ENCODE results near the gene THRB.

Gene THRB

GRCh38 chr3:24338409-24339130, 156.1 kb downstream of the THRB start:
- DNase-seq, result no peak
- no peaks in the 10 kb centered on the region for H3K9me3 ChIP-seq (ENCODE audit: control insufficient read depth, low read length)
- H3K4me3 ChIP-seq (ENCODE audit: insufficient read depth, low read depth, low read length, poor library complexity, severe bottlenecking), result no peak overlapping the region
- no peaks in the 10 kb centered on the region for H3K27me3 ChIP-seq (replicated peaks; ENCODE audit: control insufficient read depth, insufficient read depth, low read length, poor library complexity, severe bottlenecking)
- H3K36me3 ChIP-seq (ENCODE audit: control insufficient read depth, insufficient read depth, low read length), result no peaks in the 10 kb centered on the region
- H3K4me1 ChIP-seq (ENCODE audit: control insufficient read depth, insufficient read depth, low read length, poor library complexity, severe bottlenecking), result no peaks in the 10 kb centered on the region
- H3K27ac ChIP-seq (ENCODE audit: insufficient read depth, low read length, poor library complexity, severe bottlenecking), result no peak overlapping the region

GRCh38 chr3:24336101-24336500, 158.5 kb downstream of the THRB start:
- Histone ChIP-seq H3K36me3 (ENCODE audit: control insufficient read depth, insufficient read depth, low read length) (no peaks in the 10 kb centered on the region), H3K4me1 (ENCODE audit: control insufficient read depth, insufficient read depth, low read length, poor library complexity, severe bottlenecking) (no peaks in the 10 kb centered on the region), H3K9me3 (ENCODE audit: control insufficient read depth, low read length) (no peaks in the 10 kb centered on the region), H3K4me3 (ENCODE audit: insufficient read depth, low read depth, low read length, poor library complexity, severe bottlenecking) (no peak overlapping the region), H3K27ac (ENCODE audit: insufficient read depth, low read length, poor library complexity, severe bottlenecking) (no peak overlapping the region), H3K27me3 (replicated peaks; ENCODE audit: control insufficient read depth, insufficient read depth, low read length, poor library complexity, severe bottlenecking) (no peaks in the 10 kb centered on the region)
- no peak for DNase-seq

GRCh38 chr3:24332092-24332491, 162.6 kb downstream of the THRB start:
- no peaks in the 10 kb centered on the region for H3K27me3 ChIP-seq (replicated peaks; ENCODE audit: control insufficient read depth, insufficient read depth, low read length, poor library complexity, severe bottlenecking)

GRCh38 chr3:24323272-24323671, 171.4 kb downstream of the THRB start:
- Histone ChIP-seq H3K27me3 (replicated peaks; ENCODE audit: control insufficient read depth, insufficient read depth, low read length, poor library complexity, severe bottlenecking) (no peaks in the 10 kb centered on the region), H3K36me3 (ENCODE audit: control insufficient read depth, insufficient read depth, low read length) (no peaks in the 10 kb centered on the region), H3K27ac (ENCODE audit: insufficient read depth, low read length, poor library complexity, severe bottlenecking) (no peak overlapping the region), H3K4me1 (ENCODE audit: control insufficient read depth, insufficient read depth, low read length, poor library complexity, severe bottlenecking) (no peaks in the 10 kb centered on the region), H3K4me3 (ENCODE audit: insufficient read depth, low read depth, low read length, poor library complexity, severe bottlenecking) (no peak overlapping the region), H3K9me3 (ENCODE audit: control insufficient read depth, low read length) (no peaks in the 10 kb centered on the region)
- DNase-seq, result no peak

More at GRCh38 chr3:24332092-24332491, 162.6 kb downstream of the THRB start:
- DNase-seq, result no peak
- H3K27ac ChIP-seq (ENCODE audit: insufficient read depth, low read length, poor library complexity, severe bottlenecking), result no peak overlapping the region
- H3K36me3 ChIP-seq (ENCODE audit: control insufficient read depth, insufficient read depth, low read length), result no peaks in the 10 kb centered on the region
- no peaks in the 10 kb centered on the region for H3K4me1 ChIP-seq (ENCODE audit: control insufficient read depth, insufficient read depth, low read length, poor library complexity, severe bottlenecking)
- H3K9me3 ChIP-seq (ENCODE audit: control insufficient read depth, low read length), result no peaks in the 10 kb centered on the region
- no peak overlapping the region for H3K4me3 ChIP-seq (ENCODE audit: insufficient read depth, low read depth, low read length, poor library complexity, severe bottlenecking)

- DNase-seq, result no peak
- Histone ChIP-seq H3K27ac (ENCODE audit: insufficient read depth, low read length, poor library complexity, severe bottlenecking) (no peak overlapping the region), H3K4me3 (ENCODE audit: insufficient read depth, low read depth, low read length, poor library complexity, severe bottlenecking) (no peak overlapping the region), H3K9me3 (ENCODE audit: control insufficient read depth, low read length) (no peaks in the 10 kb centered on the region), H3K36me3 (ENCODE audit: control insufficient read depth, insufficient read depth, low read length) (no peaks in the 10 kb centered on the region), H3K27me3 (replicated peaks; ENCODE audit: control insufficient read depth, insufficient read depth, low read length, poor library complexity, severe bottlenecking) (no peaks in the 10 kb centered on the region), H3K4me1 (ENCODE audit: control insufficient read depth, insufficient read depth, low read length, poor library complexity, severe bottlenecking) (no peaks in the 10 kb centered on the region)
These were observed 174.0 kb downstream of the THRB start for GRCh38 chr3:24320601-24321000.

- no peak for DNase-seq
- no peaks in the 10 kb centered on the region for H3K9me3 ChIP-seq (ENCODE audit: control insufficient read depth, low read length)
- no peaks in the 10 kb centered on the region for H3K4me1 ChIP-seq (ENCODE audit: control insufficient read depth, insufficient read depth, low read length, poor library complexity, severe bottlenecking)
- no peak overlapping the region for H3K27ac ChIP-seq (ENCODE audit: insufficient read depth, low read length, poor library complexity, severe bottlenecking)
- no peaks in the 10 kb centered on the region for H3K27me3 ChIP-seq (replicated peaks; ENCODE audit: control insufficient read depth, insufficient read depth, low read length, poor library complexity, severe bottlenecking)
- no peaks in the 10 kb centered on the region for H3K36me3 ChIP-seq (ENCODE audit: control insufficient read depth, insufficient read depth, low read length)
- no peak overlapping the region for H3K4me3 ChIP-seq (ENCODE audit: insufficient read depth, low read depth, low read length, poor library complexity, severe bottlenecking)
These were observed 175.9 kb downstream of the THRB start for GRCh38 chr3:24318677-24319287.

GRCh38 chr3:24316887-24317383, 177.7 kb downstream of the THRB start:
- no peak overlapping the region for H3K27ac ChIP-seq (ENCODE audit: insufficient read depth, low read length, poor library complexity, severe bottlenecking)
- no peaks in the 10 kb centered on the region for H3K36me3 ChIP-seq (ENCODE audit: control insufficient read depth, insufficient read depth, low read length)
- no peaks in the 10 kb centered on the region for H3K4me1 ChIP-seq (ENCODE audit: control insufficient read depth, insufficient read depth, low read length, poor library complexity, severe bottlenecking)
- no peak overlapping the region for H3K4me3 ChIP-seq (ENCODE audit: insufficient read depth, low read depth, low read length, poor library complexity, severe bottlenecking)
- H3K9me3 ChIP-seq (ENCODE audit: control insufficient read depth, low read length), result no peaks in the 10 kb centered on the region
- no peaks in the 10 kb centered on the region for H3K27me3 ChIP-seq (replicated peaks; ENCODE audit: control insufficient read depth, insufficient read depth, low read length, poor library complexity, severe bottlenecking)
- DNase-seq, result no peak

GRCh38 chr3:24315971-24316370, 178.7 kb downstream of the THRB start:
- no peaks in the 10 kb centered on the region for H3K36me3 ChIP-seq (ENCODE audit: control insufficient read depth, insufficient read depth, low read length)
- H3K27ac ChIP-seq (ENCODE audit: insufficient read depth, low read length, poor library complexity, severe bottlenecking), result no peak overlapping the region
- no peak for DNase-seq
- H3K4me3 ChIP-seq (ENCODE audit: insufficient read depth, low read depth, low read length, poor library complexity, severe bottlenecking), result no peak overlapping the region
- no peaks in the 10 kb centered on the region for H3K9me3 ChIP-seq (ENCODE audit: control insufficient read depth, low read length)
- no peaks in the 10 kb centered on the region for H3K4me1 ChIP-seq (ENCODE audit: control insufficient read depth, insufficient read depth, low read length, poor library complexity, severe bottlenecking)
- H3K27me3 ChIP-seq (replicated peaks; ENCODE audit: control insufficient read depth, insufficient read depth, low read length, poor library complexity, severe bottlenecking), result no peaks in the 10 kb centered on the region

GRCh38 chr3:24315356-24315755, 179.3 kb downstream of the THRB start:
- no peak for DNase-seq
- Histone ChIP-seq H3K27me3 (replicated peaks; ENCODE audit: control insufficient read depth, insufficient read depth, low read length, poor library complexity, severe bottlenecking) (no peaks in the 10 kb centered on the region), H3K4me3 (ENCODE audit: insufficient read depth, low read depth, low read length, poor library complexity, severe bottlenecking) (no peak overlapping the region), H3K4me1 (ENCODE audit: control insufficient read depth, insufficient read depth, low read length, poor library complexity, severe bottlenecking) (no peaks in the 10 kb centered on the region), H3K9me3 (ENCODE audit: control insufficient read depth, low read length) (no peaks in the 10 kb centered on the region), H3K36me3 (ENCODE audit: control insufficient read depth, insufficient read depth, low read length) (no peaks in the 10 kb centered on the region), H3K27ac (ENCODE audit: insufficient read depth, low read length, poor library complexity, severe bottlenecking) (no peak overlapping the region)

- Histone ChIP-seq H3K4me3 (ENCODE audit: insufficient read depth, low read depth, low read length, poor library complexity, severe bottlenecking) (no peak overlapping the region), H3K27me3 (replicated peaks; ENCODE audit: control insufficient read depth, insufficient read depth, low read length, poor library complexity, severe bottlenecking) (no peaks in the 10 kb centered on the region), H3K27ac (ENCODE audit: insufficient read depth, low read length, poor library complexity, severe bottlenecking) (no peak overlapping the region), H3K36me3 (ENCODE audit: control insufficient read depth, insufficient read depth, low read length) (no peaks in the 10 kb centered on the region), H3K9me3 (ENCODE audit: control insufficient read depth, low read length) (no peaks in the 10 kb centered on the region), H3K4me1 (ENCODE audit: control insufficient read depth, insufficient read depth, low read length, poor library complexity, severe bottlenecking) (no peaks in the 10 kb centered on the region)
- no peak for DNase-seq
These were observed 182.8 kb downstream of the THRB start for GRCh38 chr3:24311881-24312280.

All from effector memory CD4-positive, alpha-beta T cell (primary cell).